OCI-LY7 (cell line): ENCODE results near the gene PDS5A. TPM values are rescaled to one million over a fixed set of nuclear protein-coding genes. Genes with fewer than 3 reads are reported as not detected.
"Not testable (repeated sequence)": the region's sequence is repeated elsewhere in the genome, so short reads cannot be mapped to it uniquely, and the experiment has no call there.

Experiments
- BruUV-seq: library from RNA; stranded (reverse); fragments of 400-500 nt; replicated peaks from 2 replicates; lab custom pipeline; 2021; lab: Mats Ljungman, UMichigan
- CTCF ChIA-PET: fragments of 300-600 bp; sonication (Branson Sonifier 250); formaldehyde crosslinking; loops from one replicate; lab custom pipeline; 2022; ENCODE audit warnings: antibody characterized with exemption; ENCODE audit not compliant: unreplicated experiment; lab: Charles Lee
- POLR2A ChIA-PET: fragments of 300-600 bp; sonication (Branson Sonifier 250); formaldehyde crosslinking; loops from one replicate; lab custom pipeline; 2022; ENCODE audit warnings: antibody characterized with exemption; lab: Charles Lee
- DNase-seq: peaks from one replicate; pipeline ENCODE4 v3.0.0-alpha.2; 2015; ENCODE audit warnings: low spot score
- H2AFZ ChIP-seq: fragments of 200-600 bp; sonication (generic), shearing (Covaris generic); 2 replicates; pipeline ENCODE4 v1.6.1; 2014; ENCODE audit warnings: mild to moderate bottlenecking, antibody characterized with exemption, low read length, moderate library complexity
- H3K27ac ChIP-seq: fragments of 200-600 bp; sonication (generic); 2 replicates; pipeline ENCODE4 v1.5.1; 2014; ENCODE audit warnings: mixed run types, low read depth, mild to moderate bottlenecking, moderate library complexity, low read length, inconsistent platforms; ENCODE audit not compliant: poor library complexity, severe bottlenecking
- H3K36me3 ChIP-seq: fragments of 200-600 bp; sonication (generic); 2 replicates; pipeline ENCODE4 v1.6.1; 2014; ENCODE audit warnings: mild to moderate bottlenecking, antibody characterized with exemption, low read length, moderate library complexity, mixed read lengths; ENCODE audit not compliant: insufficient read depth
- H3K4me1 ChIP-seq: fragments of 200-600 bp; sonication (generic); 2 replicates; pipeline ENCODE4 v1.5.1; 2014; ENCODE audit warnings: mild to moderate bottlenecking, low read length; ENCODE audit not compliant: insufficient read depth, poor library complexity, severe bottlenecking
- H3K4me2 ChIP-seq: fragments of 200-600 bp; sonication (generic); 2 replicates; pipeline ENCODE4 v1.6.1; 2014; ENCODE audit warnings: mild to moderate bottlenecking, low read length
- H3K4me3 ChIP-seq: fragments of 200-600 bp; sonication (generic); 2 replicates; pipeline ENCODE4 v1.5.1; 2014; ENCODE audit warnings: mild to moderate bottlenecking, low read depth, low read length; ENCODE audit not compliant: poor library complexity, severe bottlenecking
- H3K79me2 ChIP-seq: fragments of 200-600 bp; sonication (generic); 2 replicates; pipeline ENCODE4 v1.6.1; 2016; ENCODE audit warnings: low read depth, mild to moderate bottlenecking, low read length, moderate library complexity, mixed read lengths; ENCODE audit not compliant: insufficient read depth
- H3K9me2 ChIP-seq: fragments of 200-600 bp; sonication (generic); 2 replicates; pipeline ENCODE4 v1.6.1; 2016; ENCODE audit warnings: mild to moderate bottlenecking, low read length, mixed read lengths; ENCODE audit not compliant: insufficient read depth
- H3K9me3 ChIP-seq: fragments of 200-600 bp; sonication (generic); 2 replicates; pipeline ENCODE4 v1.6.1; 2014; ENCODE audit warnings: mild to moderate bottlenecking, mixed run types, low read length, mixed read lengths
- H4K20me1 ChIP-seq: fragments of 200-600 bp; sonication (generic); 2 replicates; pipeline ENCODE4 v1.6.1; 2014; ENCODE audit warnings: mild to moderate bottlenecking, antibody characterized with exemption, low read length, moderate library complexity, mixed read lengths; ENCODE audit not compliant: insufficient read depth
- CTCF ChIP-seq: fragments of 200-600 bp; sonication (generic); conservative IDR thresholded peaks from 2 replicates; pipeline ENCODE4 v1.5.1; 2014; ENCODE audit warnings: mild to moderate bottlenecking, antibody characterized with exemption, low read length, moderate library complexity, mixed read lengths
- EZH2phosphoT487 ChIP-seq: fragments of 200-600 bp; sonication (generic); IDR thresholded peaks from 2 replicates; pipeline ENCODE4 v1.6.1; 2018; ENCODE audit warnings: low read depth, borderline replicate concordance, mild to moderate bottlenecking, mixed run types, antibody characterized with exemption, low read length, moderate library complexity, mixed read lengths
- intact Hi-C: fragments of 100-400 bp; cut with micrococcal nuclease; formaldehyde crosslinking; loops from one replicate; pipeline ENCODE4 v1.10.0; 2022; ENCODE audit not compliant: unreplicated experiment
- total RNA-seq, 2 experiments: library from RNA; depleted of rRNA in 1 of 2; stranded (reverse); fragments of >200 nt in 1 of 2; shearing (Covaris generic) in 1 of 2; gene quantifications; 2 replicates each; pipeline ENCODE4 v1.2.3, GENCODE V29; 2014 to 2022

PDS5A gene
- total RNA-seq, 2 experiments from 2014 or later, result 69.5 to 114 TPM

GRCh38 chr4:39947963-39948362 is 29.7 kb downstream of the PDS5A start:
- H3K4me3 ChIP-seq, result no peak overlapping the region
- no peak overlapping the region for H2AFZ ChIP-seq
- no peak for DNase-seq
- H3K79me2 ChIP-seq, result peaks cover 100% of the 10 kb centered on the region
- intact Hi-C loops, result no loop called here
- no peaks in the 10 kb centered on the region for H3K9me2 ChIP-seq
- H3K4me2 ChIP-seq, result 0 out of 2 replicates have a peak overlapping the region, but pooled peaks have one; percentile 59
- peaks cover 8% of the 10 kb centered on the region; the same call in 1 of the 2 replicates for H4K20me1 ChIP-seq
- ChIA-PET CTCF (interaction anchor here (1.4 kb wide), 1 partner anchor 8 kb away, joined by 5 read pairs; no protein-coding TSS in a partner anchor), POLR2A (interaction anchor here (0.6 to 1.2 kb wide), 3 partner anchors 14 to 758 kb away, joined by 3 to 4 read pairs (median 4); no protein-coding TSS in a partner anchor)
- H3K4me1 ChIP-seq, result peaks cover 28% of the 10 kb centered on the region
- no peak for TF ChIP-seq EZH2phosphoT487
- TF ChIP-seq CTCF, result no peak
- H3K36me3 ChIP-seq, result peaks cover 40% of the 10 kb centered on the region
- BruUV-seq, result no TSS peak
- no peaks in the 10 kb centered on the region for H3K9me3 ChIP-seq
- H3K27ac ChIP-seq, result no peak overlapping the region

- no peak for TF ChIP-seq CTCF
- no peak for TF ChIP-seq EZH2phosphoT487
- peaks cover 28% of the 10 kb centered on the region for H3K4me1 ChIP-seq
- DNase-seq, result no peak
- H2AFZ ChIP-seq, result no peak overlapping the region
- POLR2A ChIA-PET, result interaction anchor here (0.6 to 1.9 kb wide), 5 partner anchors 11 to 248 kb away, joined by 3 to 5 read pairs (median 4); no protein-coding TSS in a partner anchor
- intact Hi-C loops, result no loop called here
- peak overlapping the region; percentile 62 for H3K27ac ChIP-seq
- peaks cover 100% of the 10 kb centered on the region for H3K79me2 ChIP-seq
- no peaks in the 10 kb centered on the region for H3K9me2 ChIP-seq
- peaks cover 44% of the 10 kb centered on the region for H3K36me3 ChIP-seq
- H3K4me3 ChIP-seq, result no peak overlapping the region
- BruUV-seq, result no TSS peak
- CTCF ChIA-PET, result no interaction called here
- no peaks in the 10 kb centered on the region for H3K9me3 ChIP-seq
- H4K20me1 ChIP-seq, result peaks cover 12% of the 10 kb centered on the region; the same call in 1 of the 2 replicates
- H3K4me2 ChIP-seq, result peak overlapping the region; percentile 59; the same call in 1 of the 2 replicates
These were observed 30.3 kb downstream of the PDS5A start for GRCh38 chr4:39947417-39947816.

- H3K4me2 ChIP-seq, CTCF ChIA-PET, H3K27ac ChIP-seq, H3K4me3 ChIP-seq, intact Hi-C loops, DNase-seq, H3K9me2 ChIP-seq, BruUV-seq, H3K9me3 ChIP-seq, H2AFZ ChIP-seq: not testable (repeated sequence)
- Histone ChIP-seq H3K4me1 (peaks cover 28% of the 10 kb centered on the region), H3K79me2 (peaks cover 100% of the 10 kb centered on the region), H4K20me1 (peaks cover 15% of the 10 kb centered on the region; the same call in 1 of the 2 replicates), H3K36me3 (peaks cover 43% of the 10 kb centered on the region)
- POLR2A ChIA-PET, result interaction anchor here (0.7 kb wide), 1 partner anchor 56 kb away, joined by 4 read pairs; no protein-coding TSS in a partner anchor
These were observed 33.5 kb downstream of the PDS5A start for GRCh38 chr4:39944245-39944644.
